RWPE2 (cell line): ENCODE data around the gene TFDP2.

Source experiments
- ATAC-seq: fragments of 200-7000 bp; cut with Tn5 transposase; 3 replicates; pipeline ENCODE4 v1.9.1; 2021; ENCODE audit warnings: low read depth
- DNase-seq: peaks from one replicate; pipeline ENCODE4 v3.0.0-alpha.2; 2020; ENCODE audit warnings: low spot score
- H3K27ac ChIP-seq: fragments of 450-650 bp; 2 replicates; pipeline ENCODE4 v1.5.1; 2017; ENCODE audit warnings: mild to moderate bottlenecking; ENCODE audit not compliant: poor library complexity, severe bottlenecking
- H3K27me3 ChIP-seq: fragments of 250-450 bp; sonication (Bioruptor Pico); 2 replicates; pipeline ENCODE4 v1.5.1; 2021; ENCODE audit warnings: mild to moderate bottlenecking, moderate library complexity; ENCODE audit not compliant: insufficient read depth, poor library complexity, severe bottlenecking
- H3K36me3 ChIP-seq: fragments of 250-450 bp; sonication (Bioruptor Pico); 2 replicates; pipeline ENCODE4 v1.5.1; 2020; ENCODE audit warnings: low read depth, mild to moderate bottlenecking, moderate library complexity
- H3K4me1 ChIP-seq: fragments of 250-450 bp; sonication (Bioruptor Pico); 2 replicates; pipeline ENCODE4 v1.5.1; 2021; ENCODE audit warnings: mild to moderate bottlenecking, moderate library complexity; ENCODE audit not compliant: insufficient read depth, poor library complexity, severe bottlenecking
- H3K4me3 ChIP-seq: fragments of 250-450 bp; sonication (Bioruptor Pico); 2 replicates; pipeline ENCODE4 v1.5.1; 2021; ENCODE audit warnings: mild to moderate bottlenecking, moderate library complexity; ENCODE audit not compliant: severe bottlenecking
- H3K9me3 ChIP-seq: fragments of 250-450 bp; sonication (Bioruptor Pico); 2 replicates; pipeline ENCODE4 v1.5.1; 2021; ENCODE audit warnings: mild to moderate bottlenecking, moderate library complexity; ENCODE audit not compliant: severe bottlenecking
- TF ChIP-seq, protein P1 (sequence below): fragments of 450-650 bp; IDR thresholded peaks from one replicate; pipeline ENCODE4 v1.5.1; 2017; ENCODE audit warnings: mild to moderate bottlenecking, moderate library complexity; ENCODE audit not compliant: poor library complexity, severe bottlenecking

TFDP2 gene

DNA sequence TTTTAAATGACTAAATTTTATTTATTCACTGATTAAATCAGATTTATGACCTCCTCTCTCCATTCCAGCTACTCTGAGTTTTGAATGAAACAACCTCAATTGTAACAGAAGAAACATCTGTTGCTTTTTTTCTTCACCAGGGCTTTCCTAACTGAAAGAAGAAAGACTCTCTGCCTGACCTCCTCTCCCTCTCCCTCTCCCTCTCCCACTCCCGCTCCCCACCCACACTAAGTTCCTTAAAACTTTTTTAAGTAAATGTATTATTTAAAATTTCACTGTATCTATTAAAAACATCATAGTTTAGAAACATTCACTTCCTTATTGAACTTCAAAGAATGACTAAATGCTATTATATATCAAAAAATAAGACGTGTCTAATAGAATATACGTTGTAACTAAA, 122.0 kb downstream of the TFDP2 start:
- ATAC-seq (peak; percentile 42; the same call in 1 of the 3 replicates), DNase-seq (no peak)
- H3K27ac ChIP-seq = peak overlapping the region; percentile 26
- no peaks in the 10 kb centered on the region for H3K9me3 ChIP-seq
- no peaks in the 10 kb centered on the region for H3K27me3 ChIP-seq
- peaks cover 17% of the 10 kb centered on the region for H3K4me1 ChIP-seq
- peak overlapping the region; percentile 25 for H3K4me3 ChIP-seq
- TF ChIP-seq, protein P1, sequence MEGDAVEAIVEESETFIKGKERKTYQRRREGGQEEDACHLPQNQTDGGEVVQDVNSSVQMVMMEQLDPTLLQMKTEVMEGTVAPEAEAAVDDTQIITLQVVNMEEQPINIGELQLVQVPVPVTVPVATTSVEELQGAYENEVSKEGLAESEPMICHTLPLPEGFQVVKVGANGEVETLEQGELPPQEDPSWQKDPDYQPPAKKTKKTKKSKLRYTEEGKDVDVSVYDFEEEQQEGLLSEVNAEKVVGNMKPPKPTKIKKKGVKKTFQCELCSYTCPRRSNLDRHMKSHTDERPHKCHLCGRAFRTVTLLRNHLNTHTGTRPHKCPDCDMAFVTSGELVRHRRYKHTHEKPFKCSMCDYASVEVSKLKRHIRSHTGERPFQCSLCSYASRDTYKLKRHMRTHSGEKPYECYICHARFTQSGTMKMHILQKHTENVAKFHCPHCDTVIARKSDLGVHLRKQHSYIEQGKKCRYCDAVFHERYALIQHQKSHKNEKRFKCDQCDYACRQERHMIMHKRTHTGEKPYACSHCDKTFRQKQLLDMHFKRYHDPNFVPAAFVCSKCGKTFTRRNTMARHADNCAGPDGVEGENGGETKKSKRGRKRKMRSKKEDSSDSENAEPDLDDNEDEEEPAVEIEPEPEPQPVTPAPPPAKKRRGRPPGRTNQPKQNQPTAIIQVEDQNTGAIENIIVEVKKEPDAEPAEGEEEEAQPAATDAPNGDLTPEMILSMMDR = no peak
- no peaks in the 10 kb centered on the region for H3K36me3 ChIP-seq

DNA sequence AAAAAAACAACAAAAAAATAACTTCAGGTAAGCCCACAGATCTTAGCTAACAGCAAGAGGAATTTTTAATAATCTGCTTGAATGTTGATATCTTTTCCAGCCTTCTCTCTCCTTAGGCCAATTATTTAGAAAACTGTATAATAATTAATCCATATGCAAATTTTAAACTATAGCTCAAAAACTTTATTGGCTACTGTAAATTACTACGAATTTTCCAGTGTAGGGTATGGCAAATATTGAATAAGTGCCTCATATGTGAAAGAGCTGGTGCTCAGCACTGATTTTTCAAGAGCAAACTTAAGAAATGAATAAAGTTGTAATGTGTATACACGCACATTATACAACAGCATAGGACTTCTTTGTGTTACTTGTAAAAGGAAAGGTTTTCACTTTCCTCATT, 123.0 kb downstream of the TFDP2 start:
- TF ChIP-seq, protein P1 = no peak
- H3K36me3 ChIP-seq = no peaks in the 10 kb centered on the region
- no peak overlapping the region for H3K27ac ChIP-seq
- H3K4me1 ChIP-seq = peaks cover 17% of the 10 kb centered on the region
- no peaks in the 10 kb centered on the region for H3K27me3 ChIP-seq
- no peak overlapping the region for H3K4me3 ChIP-seq
- H3K9me3 ChIP-seq = no peaks in the 10 kb centered on the region
- ATAC-seq = no peak
- no peak for DNase-seq

DNA sequence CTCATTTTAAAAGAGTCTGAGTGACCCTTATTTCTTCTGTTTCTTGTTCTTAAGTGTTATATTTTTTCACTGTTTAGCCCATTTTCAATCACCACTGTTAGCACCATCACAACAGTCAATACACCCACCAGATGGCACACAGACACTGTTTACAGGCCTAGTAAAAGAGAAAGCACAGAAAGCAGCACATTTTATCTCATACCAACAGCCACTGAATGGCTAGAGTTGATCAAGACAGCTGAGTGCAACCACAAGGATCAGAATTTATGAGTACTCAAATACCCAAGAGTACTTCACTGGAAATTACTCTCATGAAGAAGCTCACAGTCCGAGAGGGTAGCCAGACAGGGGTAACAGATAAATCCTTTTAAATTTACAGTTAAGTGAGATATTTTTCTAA, 127.0 kb downstream of the TFDP2 start:
- Histone ChIP-seq H3K4me1 (peaks cover 14% of the 10 kb centered on the region), H3K27me3 (no peaks in the 10 kb centered on the region), H3K4me3 (no peak overlapping the region), H3K36me3 (no peaks in the 10 kb centered on the region), H3K9me3 (no peaks in the 10 kb centered on the region), H3K27ac (no peak overlapping the region)
- TF ChIP-seq, protein P1 = peak; percentile 26
- ATAC-seq (no peak), DNase-seq (no peak)

DNA sequence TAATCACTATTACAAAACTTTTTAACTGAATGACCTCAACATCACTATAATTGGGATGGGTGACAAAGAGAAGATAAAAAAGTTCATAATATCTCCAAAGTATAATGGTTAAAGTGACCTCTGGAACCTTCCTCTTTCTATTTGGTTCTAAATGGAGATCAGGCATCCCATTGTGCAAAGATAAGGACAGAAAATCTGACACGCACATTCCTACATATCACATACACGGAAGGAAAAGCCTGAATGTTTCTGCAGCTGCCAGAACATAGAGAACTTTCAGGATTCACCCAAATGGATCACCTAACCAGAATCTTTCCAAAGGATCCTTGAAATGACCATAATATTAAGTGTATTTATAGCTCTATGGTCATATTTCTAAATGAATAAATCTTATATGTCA, 128.2 kb downstream of the TFDP2 start:
- no peaks in the 10 kb centered on the region for H3K9me3 ChIP-seq
- no peak overlapping the region for H3K27ac ChIP-seq
- H3K36me3 ChIP-seq = no peaks in the 10 kb centered on the region
- TF ChIP-seq, protein P1 = no peak
- peaks cover 7% of the 10 kb centered on the region for H3K4me1 ChIP-seq
- no peak for DNase-seq
- ATAC-seq = no peak
- no peak overlapping the region for H3K4me3 ChIP-seq
- no peaks in the 10 kb centered on the region for H3K27me3 ChIP-seq

DNA sequence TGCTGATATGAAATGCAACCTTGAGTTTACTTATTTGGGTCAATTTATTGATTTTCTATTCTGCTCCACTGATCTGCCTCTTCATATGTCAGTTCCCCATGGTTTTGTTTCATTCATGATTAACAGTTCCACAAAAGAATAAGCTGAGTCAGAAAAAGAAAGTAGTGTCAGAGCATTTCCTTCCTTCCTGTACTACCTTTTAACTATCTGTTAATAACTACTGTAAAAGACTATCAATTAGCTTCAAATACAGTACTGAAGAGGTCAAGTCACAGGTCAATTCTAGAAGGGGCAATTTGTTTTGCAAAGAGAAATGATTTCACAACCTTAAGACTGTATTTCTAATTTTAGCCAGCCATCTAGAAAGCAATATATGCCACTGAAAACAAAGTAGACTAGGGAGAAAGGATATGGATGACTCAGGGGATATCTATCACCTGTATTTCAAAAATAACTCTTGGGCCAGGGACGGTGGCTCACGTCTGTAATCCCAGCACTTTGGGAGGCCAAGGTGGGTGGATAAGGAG, 129.5 kb downstream of the TFDP2 start:
- TF ChIP-seq, protein P1 = no peak
- peaks cover 7% of the 10 kb centered on the region for H3K4me1 ChIP-seq
- no peak overlapping the region for H3K4me3 ChIP-seq
- ATAC-seq = peak; percentile 66
- H3K27me3 ChIP-seq = no peaks in the 10 kb centered on the region
- no peaks in the 10 kb centered on the region for H3K36me3 ChIP-seq
- no peaks in the 10 kb centered on the region for H3K9me3 ChIP-seq
- H3K27ac ChIP-seq = peak overlapping the region; percentile 21
- DNase-seq = no peak
